ENCODE data around the gene ALAD.
"Not testable (repeated sequence)": the region's sequence is repeated elsewhere in the genome, so short reads cannot be mapped to it uniquely, and the experiment has no call there.

ALAD gene

DNA sequence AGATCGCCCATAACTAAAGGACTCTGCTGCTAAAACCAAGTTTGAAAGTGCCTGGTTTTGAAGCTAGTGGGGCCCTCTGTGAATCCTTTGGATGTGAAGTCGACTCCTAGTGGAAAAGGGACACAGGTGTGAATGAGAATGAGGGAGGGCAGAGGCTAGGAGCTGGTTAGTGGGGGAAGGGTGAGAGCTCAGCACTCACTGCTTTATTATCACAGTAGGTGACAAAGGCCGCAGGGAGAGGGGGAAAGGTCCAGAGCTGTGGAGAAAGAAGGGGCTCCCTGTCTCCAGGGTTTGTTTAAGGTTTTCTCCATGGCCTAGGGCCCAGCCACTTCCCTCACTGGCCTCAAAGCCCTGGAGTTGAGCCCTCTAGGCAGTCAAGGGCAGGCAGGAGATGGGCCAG lies 27.8 kb downstream of the ALAD start:
- DNase-seq (ENCODE audit: low read depth): no peak

DNA sequence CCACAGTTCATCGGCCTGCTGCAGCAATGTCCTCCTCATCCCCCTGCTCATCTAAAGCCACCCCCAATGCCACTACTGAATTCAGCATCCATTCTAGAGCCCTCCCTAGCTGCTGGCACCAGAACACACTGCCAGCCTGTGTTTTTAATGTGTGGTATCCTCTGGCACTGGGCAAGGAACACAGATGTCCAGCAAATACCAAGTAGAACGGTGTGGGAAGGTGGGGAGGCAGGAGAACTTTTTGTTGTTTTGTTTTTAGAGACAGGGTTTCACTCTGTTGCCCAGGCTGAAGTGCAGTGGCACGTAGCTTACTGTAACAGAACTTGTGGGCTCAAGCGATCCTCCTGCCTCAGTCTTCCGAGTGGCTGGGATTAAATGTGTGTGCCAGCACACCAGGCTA lies 29.0 kb downstream of the ALAD start:
- DNase-seq (ENCODE audit: low read depth): no peak

DNA sequence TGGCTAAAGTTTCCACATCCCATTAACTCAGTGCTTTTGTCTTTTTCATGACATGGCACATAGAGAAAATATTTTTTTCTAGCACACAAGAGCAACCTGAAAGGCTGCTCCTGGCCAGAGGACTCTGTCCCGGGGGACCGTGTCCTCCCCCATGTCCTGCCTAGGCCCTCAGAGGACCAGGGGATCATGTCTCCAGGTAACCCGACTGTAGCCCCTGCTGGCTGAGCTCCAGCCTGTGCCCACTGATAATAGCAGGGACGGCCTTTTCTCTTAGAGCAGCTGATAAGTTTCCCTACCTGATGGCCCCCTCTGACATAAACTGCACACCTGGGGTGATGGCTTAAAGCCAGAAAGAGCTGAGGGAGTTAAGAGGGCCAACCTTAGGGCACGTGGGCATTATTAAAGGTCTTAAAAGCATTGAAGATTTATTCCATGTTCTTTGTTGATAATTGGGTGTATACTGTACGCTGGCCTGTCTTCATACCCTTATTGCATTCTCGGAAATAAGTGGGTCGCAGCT lies 30.2 kb downstream of the ALAD start:
- DNase-seq (ENCODE audit: low read depth): no peak

DNA sequence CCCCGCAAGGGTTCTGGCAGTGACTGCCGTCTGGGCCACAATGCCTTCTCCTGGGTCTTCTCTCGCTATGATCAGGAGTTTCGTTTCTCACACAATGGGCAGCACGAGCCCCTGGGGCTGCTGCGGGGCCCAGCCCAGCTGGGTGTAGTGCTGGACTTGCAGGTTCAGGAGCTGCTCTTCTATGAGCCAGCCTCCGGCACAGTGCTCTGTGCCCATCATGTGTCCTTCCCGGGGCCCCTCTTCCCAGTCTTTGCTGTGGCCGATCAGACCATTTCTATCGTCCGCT lies 31.3 kb downstream of the ALAD start:
- no peak for DNase-seq (ENCODE audit: low read depth)

GRCh38 chr9:113368982-113369854 lies 31.9 kb downstream of the ALAD start:
- DNase-seq (ENCODE audit: low read depth): no peak

DNA sequence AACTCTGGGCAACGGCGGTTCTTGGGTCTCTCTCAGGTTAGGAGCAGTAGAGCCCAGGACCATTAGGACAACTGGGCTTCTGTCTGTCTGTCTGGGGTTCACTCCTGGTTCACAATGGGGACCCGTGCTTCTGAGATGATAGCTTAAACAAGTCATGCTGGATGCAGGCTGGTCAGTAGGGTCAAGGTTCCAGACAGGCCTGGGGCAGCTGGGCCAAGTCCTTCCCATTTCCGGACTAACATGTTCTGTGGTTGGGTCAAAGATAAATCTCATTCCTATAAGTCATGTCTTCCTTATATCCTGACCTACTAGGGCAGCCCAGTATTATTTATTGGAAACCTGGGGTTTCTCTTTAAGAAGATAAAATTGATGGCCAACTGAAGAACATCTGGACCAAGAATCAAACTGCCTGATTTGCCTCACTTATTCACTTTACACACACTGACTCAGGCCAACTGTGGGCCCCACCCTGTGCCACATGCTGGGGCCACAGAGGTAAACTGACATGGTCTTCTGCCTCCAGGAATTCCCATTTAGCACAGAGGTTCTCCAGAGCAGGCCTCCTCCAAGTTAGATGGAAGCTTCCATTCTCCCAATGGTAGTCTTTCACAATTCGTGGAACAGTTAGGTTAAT lies 32.6 kb downstream of the ALAD start:
- no peak for DNase-seq (ENCODE audit: low read depth)

DNA sequence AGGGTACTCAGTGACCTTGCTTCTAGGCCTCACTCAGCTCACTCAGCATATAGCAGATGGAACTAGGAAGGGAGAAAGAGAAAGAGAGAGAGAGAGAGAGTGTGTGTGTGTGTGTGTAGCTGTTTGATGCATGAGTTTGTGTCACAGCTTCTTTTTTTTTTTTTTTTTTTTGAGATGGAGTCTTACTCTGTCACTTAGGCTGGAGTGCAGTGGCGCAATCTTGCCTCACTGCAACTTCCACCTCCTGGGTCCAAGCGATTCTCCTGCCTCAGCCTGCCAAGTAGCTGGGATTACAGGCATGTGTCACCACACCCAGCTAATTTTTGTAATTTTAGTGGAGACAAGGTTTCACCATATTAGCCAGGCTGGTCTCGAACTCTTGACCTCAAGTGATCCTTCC lies 35.4 kb downstream of the ALAD start:
- not testable (repeated sequence) for DNase-seq (ENCODE audit: low read depth)

DNA sequence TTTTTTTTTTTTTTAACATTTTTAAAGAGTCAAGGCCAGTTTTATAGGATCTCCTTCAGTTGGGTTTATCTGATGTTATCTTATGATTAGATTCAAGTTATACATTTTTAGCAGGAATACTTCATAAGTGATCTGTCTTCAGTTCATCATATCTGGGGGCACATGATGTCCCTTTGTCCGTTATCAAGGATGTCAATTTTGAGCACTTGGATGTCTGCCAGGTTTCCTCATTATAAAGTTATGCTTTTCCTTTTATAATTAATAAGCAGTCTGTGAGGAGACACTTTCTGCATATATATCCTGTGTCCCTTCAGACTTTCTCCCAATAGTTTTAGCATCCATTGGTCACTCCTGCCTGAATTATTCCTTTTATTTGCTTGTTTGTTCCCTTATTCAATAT lies 36.1 kb downstream of the ALAD start:
- no peak for DNase-seq (ENCODE audit: low read depth)

GRCh38 chr9:113363336-113363735 lies 37.7 kb downstream of the ALAD start:
- no peak for DNase-seq (ENCODE audit: low read depth)

GRCh38 chr9:113361304-113362018 lies 39.6 kb downstream of the ALAD start:
- DNase-seq (ENCODE audit: low read depth): no peak

DNA sequence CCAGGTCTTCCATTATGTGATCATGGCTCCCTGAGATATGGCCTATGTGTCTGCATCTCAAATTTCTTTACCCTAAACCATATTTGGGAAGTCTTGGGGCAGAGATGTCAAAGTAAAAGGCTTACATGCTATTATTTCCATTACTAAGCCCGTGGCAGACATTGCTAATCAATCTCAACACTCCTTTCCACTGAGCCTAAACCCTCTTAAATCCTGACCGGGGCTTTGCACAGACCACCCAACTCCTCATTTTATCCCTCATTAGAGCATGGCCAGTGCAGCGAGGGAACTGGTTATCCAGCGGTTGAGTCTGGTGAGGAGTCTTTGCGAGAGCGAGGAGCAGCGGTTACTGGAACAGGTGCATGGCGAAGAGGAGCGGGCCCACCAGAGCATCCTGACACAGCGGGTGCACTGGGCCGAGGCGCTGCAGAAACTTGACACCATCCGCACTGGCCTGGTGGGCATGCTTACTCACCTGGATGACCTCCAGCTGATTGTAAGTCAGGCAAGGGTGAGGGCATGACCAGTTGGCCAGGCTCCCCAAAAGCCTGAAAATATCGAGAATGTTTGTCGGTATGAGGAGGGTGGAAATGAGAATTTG lies 40.7 kb downstream of the ALAD start:
- DNase-seq (ENCODE audit: low read depth): no peak

DNA sequence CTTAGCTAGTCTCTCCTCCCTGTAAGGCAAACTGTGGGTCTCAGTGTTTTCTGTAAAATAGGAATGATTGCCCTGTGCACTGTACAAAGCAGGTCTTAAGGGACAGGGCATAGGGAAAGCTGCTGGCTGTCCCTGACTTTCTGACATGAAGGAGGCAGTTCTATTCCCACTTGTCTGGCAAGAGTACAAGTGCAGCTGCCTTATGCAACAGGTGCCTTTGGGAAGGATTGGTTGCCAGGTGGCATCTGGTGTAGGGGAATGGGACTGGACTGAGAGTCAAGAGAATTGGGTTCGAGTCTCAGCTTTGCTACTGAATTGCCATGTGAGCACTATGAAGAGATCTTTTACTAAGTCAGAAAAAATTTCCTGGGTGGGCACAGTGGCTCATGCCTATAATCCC lies 41.7 kb downstream of the ALAD start:
- no peak for DNase-seq (ENCODE audit: low read depth)

DNA sequence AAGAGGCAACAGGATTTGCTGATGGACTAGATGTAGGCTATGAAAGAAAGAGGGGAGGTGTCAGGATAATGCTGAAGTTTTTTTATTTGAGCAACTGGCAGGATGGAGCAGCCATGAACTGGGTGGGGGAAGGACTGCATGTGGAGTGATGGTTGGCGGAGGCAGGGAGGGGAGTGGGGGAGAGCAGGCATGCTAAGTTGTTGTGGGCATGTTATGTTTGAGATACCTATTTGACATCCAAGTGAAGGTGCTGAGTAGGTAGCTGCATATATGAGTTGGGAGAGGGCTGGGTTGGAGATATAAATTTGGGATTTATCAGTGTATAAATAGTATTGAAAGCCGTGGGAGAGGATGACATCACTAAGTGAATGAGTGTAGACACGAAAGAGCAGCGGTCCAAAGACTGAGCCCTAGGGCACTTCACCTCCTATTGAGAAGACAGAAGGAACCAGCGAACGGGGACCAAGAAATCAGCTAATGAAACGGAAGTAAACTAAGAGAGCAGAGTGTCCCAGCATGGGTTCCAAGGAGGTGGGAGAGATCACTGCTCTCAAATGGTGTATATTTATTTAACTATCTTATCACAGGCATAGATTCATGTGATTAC lies 44.3 kb downstream of the ALAD start:
- DNase-seq (ENCODE audit: low read depth): no peak

DNA sequence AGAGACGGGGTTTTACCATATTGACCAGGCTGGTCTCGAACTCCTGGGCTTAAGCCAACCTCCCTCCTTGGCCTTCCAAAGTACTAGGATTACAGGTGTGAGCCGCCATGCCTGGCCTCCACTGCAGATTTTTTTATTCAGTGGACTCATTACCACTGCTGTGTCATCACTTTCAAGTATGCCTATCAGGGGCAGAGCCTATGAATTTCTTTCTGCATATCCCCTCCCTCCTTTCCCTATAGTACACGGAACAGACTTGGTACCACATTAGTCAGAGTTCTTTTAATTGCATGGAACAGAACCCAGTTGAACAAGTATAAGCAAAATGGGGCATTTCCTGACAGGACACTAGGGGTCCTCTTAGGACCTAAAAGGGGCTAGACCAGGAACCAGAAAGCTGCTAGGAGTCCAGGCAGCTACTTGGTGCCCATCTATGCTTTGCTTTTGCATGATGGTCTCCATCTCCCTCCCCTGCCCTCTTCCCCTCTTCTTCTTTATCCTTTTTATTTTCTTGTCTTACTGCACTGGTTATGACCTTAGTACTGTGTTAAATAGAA lies 46.0 kb downstream of the ALAD start:
- no peak for DNase-seq (ENCODE audit: low read depth)

GRCh38 chr9:113352411-113352810 lies 48.7 kb downstream of the ALAD start:
- DNase-seq (ENCODE audit: low read depth): no peak

DNA sequence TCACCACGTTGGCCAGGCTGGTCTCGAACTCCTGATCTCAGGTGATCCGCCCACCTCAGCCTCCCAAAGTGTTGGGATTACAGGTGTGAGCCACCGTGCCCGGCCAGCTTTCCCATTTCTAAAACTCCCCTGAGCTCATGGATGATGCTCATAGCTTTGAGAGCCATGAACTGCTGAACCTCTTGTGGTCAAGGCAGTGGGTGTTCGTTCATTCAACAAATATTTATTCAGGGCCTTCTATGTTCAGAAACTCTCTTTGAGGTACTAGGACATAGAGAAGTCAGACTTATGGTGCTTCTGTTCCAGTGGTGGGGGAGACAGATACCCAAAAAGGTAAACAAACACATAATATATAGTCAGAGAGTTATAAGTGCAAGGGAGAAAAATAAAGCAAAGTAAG lies 49.1 kb downstream of the ALAD start:
- DNase-seq (ENCODE audit: low read depth): no peak

DNA sequence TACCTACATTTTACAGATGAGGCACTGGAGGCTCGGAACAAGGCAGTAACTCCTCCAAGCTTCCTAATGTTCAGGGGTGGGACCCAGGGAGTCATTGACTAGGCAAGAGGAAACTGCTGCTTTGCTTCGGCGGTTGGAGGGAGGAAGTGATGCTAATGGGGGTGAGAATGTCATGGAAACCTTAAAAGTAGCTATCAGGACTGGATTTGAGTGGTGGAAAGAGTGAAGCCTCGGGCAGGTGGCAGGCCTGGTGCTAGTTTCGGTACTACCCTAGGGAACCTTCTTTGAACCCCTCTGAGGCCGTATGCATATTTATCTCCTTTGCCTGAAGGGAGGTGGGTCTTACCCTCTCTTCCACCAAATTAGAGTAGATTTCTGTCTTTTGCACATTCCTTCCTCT lies 50.1 kb downstream of the ALAD start:
- DNase-seq (ENCODE audit: low read depth): no peak

DNA sequence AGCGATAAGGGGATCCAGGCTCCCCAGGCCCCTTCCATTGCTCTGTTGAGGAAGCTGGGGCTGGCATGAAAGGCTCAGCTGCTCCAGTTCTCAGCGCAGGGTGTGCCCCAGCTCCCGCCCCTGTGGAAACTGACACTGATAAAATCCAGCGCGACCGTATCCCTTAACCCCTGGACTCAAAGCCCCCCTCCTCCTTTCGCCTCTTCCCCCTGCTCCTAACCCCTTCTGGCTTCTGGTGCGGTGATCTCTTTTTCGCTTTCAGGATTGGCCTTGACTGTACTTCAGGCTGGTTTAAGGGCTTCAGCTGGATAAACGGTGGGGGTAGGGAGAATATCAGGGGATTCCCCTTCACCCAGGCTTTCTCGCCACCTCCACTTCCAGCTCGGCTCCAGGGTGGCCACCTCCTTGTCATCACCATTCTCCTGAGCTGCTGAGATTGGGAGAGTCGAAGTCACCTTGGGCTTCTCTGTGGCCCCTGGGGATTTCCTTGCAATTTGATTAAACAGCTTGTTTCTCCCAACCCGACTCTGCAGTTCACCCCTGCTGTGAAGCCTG lies 50.9 kb downstream of the ALAD start:
- DNase-seq (ENCODE audit: low read depth): no peak

- DNase-seq (ENCODE audit: low read depth): no peak
Measured at GRCh38 chr9:113349445-113350094, 51.5 kb downstream of the ALAD start, which contains the start of gene BSPRY. BSPRY (plus strand) TSS chr9:113349541; CDS start chr9:113349580, 39 bp downstream.

GRCh38 chr9:113349066-113349444 lies 52.0 kb downstream of the ALAD start:
- no peak for DNase-seq (ENCODE audit: low read depth)

- no peak for DNase-seq (ENCODE audit: low read depth)
Measured at GRCh38 chr9:113348437-113348836, 52.6 kb downstream of the ALAD start.
